ENCODE results near the gene VN1R5. TPM values are rescaled to one million over a fixed set of nuclear protein-coding genes. Genes with fewer than 3 reads are reported as not detected.

VN1R5 gene
- total RNA-seq, 1 donor from 2014 or later, result not detected

DNA sequence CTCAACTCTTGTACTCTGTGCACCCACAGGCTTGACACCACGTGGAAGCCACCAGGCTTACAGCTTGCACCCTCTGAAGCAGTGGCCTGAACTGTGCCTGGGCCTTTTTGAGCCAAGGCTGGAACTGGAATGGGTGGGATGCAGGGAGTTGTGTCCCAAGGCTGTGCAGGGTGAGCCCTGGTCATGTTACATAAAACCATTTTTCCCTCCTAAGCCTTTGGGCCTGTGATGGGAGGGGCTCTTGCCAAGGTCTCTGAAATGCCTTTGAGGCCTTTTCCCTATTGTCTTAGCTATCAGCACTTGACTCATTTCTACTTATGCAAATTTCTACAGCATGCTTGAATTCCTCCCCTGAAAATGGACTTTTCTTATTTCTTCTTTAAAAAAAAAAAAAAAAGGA is 14.1 kb downstream of the VN1R5 start:
- Mint-ChIP-seq H3K9me3 (ENCODE audit: unreplicated experiment) (peaks cover 4% of the 10 kb centered on the region), H3K27me3 (ENCODE audit: unreplicated experiment) (peaks cover 2% of the 10 kb centered on the region), H3K27ac (ENCODE audit: unreplicated experiment) (no peak overlapping the region), H3K36me3 (ENCODE audit: unreplicated experiment) (peaks cover 5% of the 10 kb centered on the region), H3K4me1 (ENCODE audit: low read depth, unreplicated experiment) (no peaks in the 10 kb centered on the region), H3K4me3 (ENCODE audit: unreplicated experiment) (no peak overlapping the region)
- DNase-seq, result no peak
- TF ChIP-seq, protein P1, sequence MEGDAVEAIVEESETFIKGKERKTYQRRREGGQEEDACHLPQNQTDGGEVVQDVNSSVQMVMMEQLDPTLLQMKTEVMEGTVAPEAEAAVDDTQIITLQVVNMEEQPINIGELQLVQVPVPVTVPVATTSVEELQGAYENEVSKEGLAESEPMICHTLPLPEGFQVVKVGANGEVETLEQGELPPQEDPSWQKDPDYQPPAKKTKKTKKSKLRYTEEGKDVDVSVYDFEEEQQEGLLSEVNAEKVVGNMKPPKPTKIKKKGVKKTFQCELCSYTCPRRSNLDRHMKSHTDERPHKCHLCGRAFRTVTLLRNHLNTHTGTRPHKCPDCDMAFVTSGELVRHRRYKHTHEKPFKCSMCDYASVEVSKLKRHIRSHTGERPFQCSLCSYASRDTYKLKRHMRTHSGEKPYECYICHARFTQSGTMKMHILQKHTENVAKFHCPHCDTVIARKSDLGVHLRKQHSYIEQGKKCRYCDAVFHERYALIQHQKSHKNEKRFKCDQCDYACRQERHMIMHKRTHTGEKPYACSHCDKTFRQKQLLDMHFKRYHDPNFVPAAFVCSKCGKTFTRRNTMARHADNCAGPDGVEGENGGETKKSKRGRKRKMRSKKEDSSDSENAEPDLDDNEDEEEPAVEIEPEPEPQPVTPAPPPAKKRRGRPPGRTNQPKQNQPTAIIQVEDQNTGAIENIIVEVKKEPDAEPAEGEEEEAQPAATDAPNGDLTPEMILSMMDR (IDR thresholded peaks at IDR 0.05; ENCODE audit: partially characterized antibody, unreplicated experiment), result no peak

DNA sequence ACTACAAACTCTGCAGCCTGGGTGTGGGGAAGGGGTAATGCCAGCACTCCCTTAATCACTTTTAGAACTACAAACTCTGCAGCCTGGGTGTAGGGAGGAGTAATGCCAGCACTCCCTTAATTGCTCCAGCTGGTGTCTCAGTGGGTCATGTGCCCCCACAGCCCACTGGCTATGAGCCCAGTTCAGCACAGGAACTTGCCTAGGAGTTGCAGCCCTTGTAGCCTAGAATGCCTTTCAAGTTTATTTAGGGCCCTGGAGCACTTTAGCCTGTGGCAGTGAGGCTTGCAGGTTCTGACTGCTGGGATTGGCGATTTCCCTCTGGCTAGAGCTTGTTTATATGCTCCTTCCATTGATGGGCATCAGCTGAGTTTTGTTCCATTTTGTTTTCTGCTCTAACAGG is 17.1 kb downstream of the VN1R5 start:
- no peaks in the 10 kb centered on the region for H3K4me1 Mint-ChIP-seq (ENCODE audit: low read depth, unreplicated experiment)
- no peak for DNase-seq
- H3K27me3 Mint-ChIP-seq (ENCODE audit: unreplicated experiment), result peaks cover 2% of the 10 kb centered on the region
- peaks cover 5% of the 10 kb centered on the region for H3K36me3 Mint-ChIP-seq (ENCODE audit: unreplicated experiment)
- H3K9me3 Mint-ChIP-seq (ENCODE audit: unreplicated experiment), result peaks cover 2% of the 10 kb centered on the region
- no peak overlapping the region for H3K27ac Mint-ChIP-seq (ENCODE audit: unreplicated experiment)
- no peak overlapping the region for H3K4me3 Mint-ChIP-seq (ENCODE audit: unreplicated experiment)
- TF ChIP-seq, protein P1 (IDR thresholded peaks at IDR 0.05; ENCODE audit: partially characterized antibody, unreplicated experiment), result no peak

DNA sequence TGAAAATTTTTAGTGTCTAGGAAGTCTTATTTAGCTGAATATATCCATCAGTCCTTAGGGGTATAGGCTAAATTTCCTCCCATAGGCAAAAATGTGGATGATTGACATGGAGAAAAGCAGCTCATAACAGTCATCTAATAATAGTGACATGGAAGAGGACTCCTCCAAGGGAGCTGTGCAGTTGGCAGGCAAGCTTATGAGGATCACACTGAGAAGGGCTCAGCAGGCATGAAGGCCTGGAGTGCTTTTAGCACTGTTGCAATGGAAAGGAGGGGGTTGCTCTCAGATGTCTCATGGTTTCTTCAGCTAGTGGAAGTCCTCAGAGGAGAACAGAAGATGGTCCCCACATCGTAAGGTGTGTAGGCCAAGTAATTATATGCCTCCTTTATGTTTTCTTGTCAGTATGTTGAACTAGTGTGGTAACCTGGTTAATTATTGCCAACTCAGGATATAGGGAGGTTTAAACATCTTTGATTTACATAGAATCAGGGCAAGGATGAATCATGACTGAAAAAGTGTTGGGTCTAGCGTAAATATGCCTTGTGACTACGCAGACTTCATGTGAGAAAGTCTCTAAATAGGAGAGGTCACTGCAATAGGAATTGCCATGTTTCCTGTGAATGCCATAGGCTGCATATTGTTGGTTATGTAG is 18.9 kb downstream of the VN1R5 start:
- no peak for DNase-seq
- Mint-ChIP-seq H3K27me3 (ENCODE audit: unreplicated experiment) (peaks cover 4% of the 10 kb centered on the region), H3K36me3 (ENCODE audit: unreplicated experiment) (peaks cover 5% of the 10 kb centered on the region), H3K4me1 (ENCODE audit: low read depth, unreplicated experiment) (no peaks in the 10 kb centered on the region), H3K4me3 (ENCODE audit: unreplicated experiment) (no peak overlapping the region), H3K9me3 (ENCODE audit: unreplicated experiment) (peaks cover 2% of the 10 kb centered on the region), H3K27ac (ENCODE audit: unreplicated experiment) (no peak overlapping the region)
- TF ChIP-seq, protein P1 (IDR thresholded peaks at IDR 0.05; ENCODE audit: partially characterized antibody, unreplicated experiment), result no peak

DNA sequence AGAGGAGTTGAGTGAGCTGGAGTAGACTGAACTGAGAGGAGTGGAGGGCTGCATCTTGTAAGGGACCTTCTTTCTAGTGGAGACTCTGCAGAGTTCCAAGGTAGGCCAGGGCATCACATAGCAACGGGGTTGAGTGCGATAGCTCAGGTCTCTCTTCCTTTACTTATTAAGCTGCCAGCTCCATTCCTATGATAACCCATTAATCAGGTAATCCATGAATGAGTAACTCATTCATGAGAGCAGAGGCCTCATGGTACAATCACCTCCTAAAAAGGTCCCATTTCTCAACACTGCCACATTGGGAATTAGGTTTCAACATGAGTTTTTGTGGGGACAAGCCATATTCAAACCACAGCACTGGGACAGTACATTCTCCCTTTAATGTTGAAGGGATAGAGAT is 21.3 kb downstream of the VN1R5 start:
- H3K4me1 Mint-ChIP-seq (ENCODE audit: low read depth, unreplicated experiment), result no peaks in the 10 kb centered on the region
- TF ChIP-seq, protein P1 (IDR thresholded peaks at IDR 0.05; ENCODE audit: partially characterized antibody, unreplicated experiment), result no peak

DNA sequence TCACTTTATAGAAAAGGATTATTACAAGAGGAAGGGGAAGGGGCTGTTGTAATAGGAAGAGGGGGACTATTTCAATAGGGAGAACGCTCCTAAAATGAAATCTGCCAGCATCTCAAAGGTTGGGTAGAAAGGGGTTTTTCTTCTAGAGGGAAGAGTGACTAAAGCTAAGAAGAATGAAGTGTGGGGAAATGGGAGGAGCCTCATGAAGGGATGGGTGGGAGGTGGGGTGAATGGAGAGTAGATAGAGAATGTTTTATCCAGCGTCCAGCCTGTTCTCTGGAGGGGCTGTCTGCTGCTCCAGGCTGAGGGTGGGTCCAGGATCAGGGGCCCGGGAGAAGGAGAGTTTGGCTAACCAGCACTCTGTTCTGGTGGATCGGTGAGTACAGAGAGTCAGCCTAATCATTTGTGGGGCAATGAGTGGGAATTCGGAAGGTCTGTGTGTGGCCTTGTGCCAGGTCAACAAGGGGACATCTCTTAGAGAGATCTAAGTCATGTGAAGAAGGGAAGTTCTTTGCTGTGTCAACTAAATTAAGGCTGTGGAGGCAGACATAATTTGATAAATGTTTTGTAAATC is 25.2 kb downstream of the VN1R5 start:
- Mint-ChIP-seq H3K4me3 (ENCODE audit: unreplicated experiment) (no peak overlapping the region), H3K27ac (ENCODE audit: unreplicated experiment) (no peak overlapping the region)

More for the DNA sequence above, 21.3 kb downstream of the VN1R5 start:
- Mint-ChIP-seq H3K4me3 (ENCODE audit: unreplicated experiment) (no peak overlapping the region), H3K27ac (ENCODE audit: unreplicated experiment) (no peak overlapping the region), H3K36me3 (ENCODE audit: unreplicated experiment) (no peaks in the 10 kb centered on the region), H3K27me3 (ENCODE audit: unreplicated experiment) (peaks cover 4% of the 10 kb centered on the region), H3K9me3 (ENCODE audit: unreplicated experiment) (no peaks in the 10 kb centered on the region)
- no peak for DNase-seq

More for the DNA sequence above, 25.2 kb downstream of the VN1R5 start:
- Mint-ChIP-seq H3K27me3 (ENCODE audit: unreplicated experiment) (peaks cover 2% of the 10 kb centered on the region), H3K9me3 (ENCODE audit: unreplicated experiment) (peaks cover 6% of the 10 kb centered on the region), H3K4me1 (ENCODE audit: low read depth, unreplicated experiment) (no peaks in the 10 kb centered on the region), H3K36me3 (ENCODE audit: unreplicated experiment) (peaks cover 5% of the 10 kb centered on the region)
- no peak for DNase-seq
- TF ChIP-seq, protein P1 (IDR thresholded peaks at IDR 0.05; ENCODE audit: partially characterized antibody, unreplicated experiment), result no peak

All from glutamatergic neuron (in vitro differentiated cells).